LNCAP (cell line): ENCODE measurements around the gene MPDU1.

Experiments
- TF ChIP-seq, protein P1 (sequence below): fragments of 450-650 bp; IDR thresholded peaks from 2 replicates; pipeline ENCODE4 v1.5.1; 2017; ENCODE audit warnings: mild to moderate bottlenecking

MPDU1 gene

DNA sequence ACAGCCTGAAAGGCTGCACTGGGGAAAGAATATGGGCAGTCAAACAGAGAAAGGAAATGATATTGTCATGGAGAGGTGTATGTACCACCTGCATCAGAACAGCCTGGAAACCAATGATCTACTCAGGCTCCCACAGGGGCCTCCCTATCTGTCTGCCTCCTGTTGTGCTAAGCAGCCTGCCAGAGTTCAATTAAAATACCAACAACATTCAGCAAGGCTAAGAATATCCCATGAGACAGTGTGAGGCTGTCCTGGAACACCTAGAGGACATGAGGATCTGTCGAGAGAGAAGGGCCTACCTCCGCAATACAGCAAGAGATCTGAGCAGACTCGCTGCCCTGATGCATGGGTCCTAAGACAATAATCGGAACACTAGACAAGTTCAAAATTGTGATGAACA, 22.6 kb downstream of the MPDU1 start:
- TF ChIP-seq, protein P1, sequence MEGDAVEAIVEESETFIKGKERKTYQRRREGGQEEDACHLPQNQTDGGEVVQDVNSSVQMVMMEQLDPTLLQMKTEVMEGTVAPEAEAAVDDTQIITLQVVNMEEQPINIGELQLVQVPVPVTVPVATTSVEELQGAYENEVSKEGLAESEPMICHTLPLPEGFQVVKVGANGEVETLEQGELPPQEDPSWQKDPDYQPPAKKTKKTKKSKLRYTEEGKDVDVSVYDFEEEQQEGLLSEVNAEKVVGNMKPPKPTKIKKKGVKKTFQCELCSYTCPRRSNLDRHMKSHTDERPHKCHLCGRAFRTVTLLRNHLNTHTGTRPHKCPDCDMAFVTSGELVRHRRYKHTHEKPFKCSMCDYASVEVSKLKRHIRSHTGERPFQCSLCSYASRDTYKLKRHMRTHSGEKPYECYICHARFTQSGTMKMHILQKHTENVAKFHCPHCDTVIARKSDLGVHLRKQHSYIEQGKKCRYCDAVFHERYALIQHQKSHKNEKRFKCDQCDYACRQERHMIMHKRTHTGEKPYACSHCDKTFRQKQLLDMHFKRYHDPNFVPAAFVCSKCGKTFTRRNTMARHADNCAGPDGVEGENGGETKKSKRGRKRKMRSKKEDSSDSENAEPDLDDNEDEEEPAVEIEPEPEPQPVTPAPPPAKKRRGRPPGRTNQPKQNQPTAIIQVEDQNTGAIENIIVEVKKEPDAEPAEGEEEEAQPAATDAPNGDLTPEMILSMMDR: no peak

DNA sequence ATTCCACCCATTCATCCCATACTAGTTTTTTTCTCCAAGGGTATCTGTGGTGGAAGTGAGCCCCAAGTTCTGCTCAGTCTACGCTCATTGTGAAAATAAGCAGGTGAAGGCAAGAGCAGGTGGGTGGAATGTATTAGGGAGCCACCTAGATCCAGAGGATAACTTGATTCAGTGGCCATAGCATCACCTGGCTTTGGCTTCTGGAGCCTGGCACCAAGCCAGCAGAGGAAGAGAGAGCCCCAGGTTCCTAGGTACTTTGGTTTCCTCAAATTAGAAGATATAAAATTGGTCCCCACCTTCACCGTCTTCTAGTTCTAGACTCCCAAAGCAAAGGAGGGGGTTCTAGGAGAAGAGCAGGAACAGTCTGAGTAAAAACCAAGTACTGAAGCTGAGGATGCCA, 27.0 kb downstream of the MPDU1 start:
- TF ChIP-seq, protein P1: no peak

DNA sequence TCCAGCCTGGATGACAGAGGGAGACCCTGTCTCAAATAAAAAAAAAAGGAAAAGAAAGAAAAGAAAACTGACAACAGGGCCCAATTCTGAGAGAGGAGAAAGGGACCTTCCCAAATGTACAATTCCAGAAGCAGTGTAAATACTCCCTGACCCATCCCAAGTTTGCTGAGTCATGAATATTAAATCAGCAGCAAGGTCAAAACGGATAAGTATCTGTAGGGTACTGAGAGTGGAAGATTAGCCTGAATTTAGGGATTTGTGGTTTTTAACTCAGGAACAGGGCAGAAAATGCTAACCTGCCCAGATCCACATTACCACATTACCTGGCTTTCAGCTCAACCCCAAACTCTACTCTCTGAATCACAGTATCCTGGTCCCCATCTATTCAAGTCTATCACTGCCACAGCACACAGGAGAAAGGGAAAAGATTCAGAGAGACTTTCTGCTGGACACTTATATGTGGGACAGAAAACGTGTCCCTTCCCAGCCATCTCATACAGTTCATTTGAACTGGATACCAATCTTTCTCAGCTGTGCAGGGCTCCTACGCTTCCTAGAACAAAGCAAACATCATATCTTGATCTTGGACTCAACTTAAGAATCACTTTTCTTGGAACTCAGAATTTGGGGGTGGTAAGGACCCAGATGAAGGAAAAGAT, 28.1 kb downstream of the MPDU1 start:
- TF ChIP-seq, protein P1: no peak

DNA sequence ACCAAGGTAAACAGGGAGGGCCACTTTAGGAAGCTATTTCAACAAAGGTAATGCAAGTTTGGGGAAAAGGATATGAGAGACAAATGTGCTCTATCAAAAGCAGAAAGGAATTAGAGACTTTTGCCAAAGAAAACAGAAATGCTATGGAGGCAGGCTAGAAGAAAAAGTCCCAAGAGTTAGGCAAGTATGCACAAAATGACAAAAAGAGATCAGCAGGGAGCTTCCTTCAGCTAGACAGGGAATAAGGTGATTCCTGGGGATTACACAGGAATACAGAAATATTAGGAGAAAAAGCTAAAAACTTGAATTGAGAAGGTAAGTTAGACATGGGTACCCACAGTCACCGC, 28.6 kb downstream of the MPDU1 start:
- TF ChIP-seq, protein P1: no peak

DNA sequence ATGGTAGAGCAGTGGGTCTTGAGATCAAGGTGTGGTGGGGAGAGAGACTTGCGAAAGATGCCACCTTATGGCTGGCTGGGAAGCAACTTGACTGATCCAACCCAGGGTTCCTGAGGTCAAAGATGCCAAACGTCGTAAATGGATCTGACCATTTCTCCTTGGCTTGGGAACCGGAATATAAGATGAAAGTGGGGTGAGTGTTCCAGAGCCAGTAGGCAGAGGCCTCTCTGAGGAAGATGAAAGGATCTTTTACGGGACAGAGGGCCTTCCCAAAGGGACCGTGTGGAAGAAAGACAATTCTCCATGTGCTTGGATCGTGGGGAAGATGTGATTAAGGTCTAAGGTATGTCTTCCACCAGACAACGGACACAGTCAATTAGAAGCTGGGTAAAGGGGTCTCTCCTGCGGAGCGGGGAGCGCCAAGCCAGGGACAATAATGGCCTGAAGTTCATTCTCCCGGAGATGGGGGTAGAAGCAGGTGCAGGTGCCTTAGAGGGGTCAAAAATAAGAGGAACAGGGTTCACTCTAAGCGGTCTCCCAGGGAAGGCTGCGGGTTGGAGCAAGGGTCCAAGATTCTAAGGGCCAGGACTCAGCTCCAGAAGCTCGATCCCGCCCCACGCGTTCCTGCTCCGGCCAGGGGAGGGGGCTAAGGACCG, 30.2 kb downstream of the MPDU1 start:
- TF ChIP-seq, protein P1: no peak

DNA sequence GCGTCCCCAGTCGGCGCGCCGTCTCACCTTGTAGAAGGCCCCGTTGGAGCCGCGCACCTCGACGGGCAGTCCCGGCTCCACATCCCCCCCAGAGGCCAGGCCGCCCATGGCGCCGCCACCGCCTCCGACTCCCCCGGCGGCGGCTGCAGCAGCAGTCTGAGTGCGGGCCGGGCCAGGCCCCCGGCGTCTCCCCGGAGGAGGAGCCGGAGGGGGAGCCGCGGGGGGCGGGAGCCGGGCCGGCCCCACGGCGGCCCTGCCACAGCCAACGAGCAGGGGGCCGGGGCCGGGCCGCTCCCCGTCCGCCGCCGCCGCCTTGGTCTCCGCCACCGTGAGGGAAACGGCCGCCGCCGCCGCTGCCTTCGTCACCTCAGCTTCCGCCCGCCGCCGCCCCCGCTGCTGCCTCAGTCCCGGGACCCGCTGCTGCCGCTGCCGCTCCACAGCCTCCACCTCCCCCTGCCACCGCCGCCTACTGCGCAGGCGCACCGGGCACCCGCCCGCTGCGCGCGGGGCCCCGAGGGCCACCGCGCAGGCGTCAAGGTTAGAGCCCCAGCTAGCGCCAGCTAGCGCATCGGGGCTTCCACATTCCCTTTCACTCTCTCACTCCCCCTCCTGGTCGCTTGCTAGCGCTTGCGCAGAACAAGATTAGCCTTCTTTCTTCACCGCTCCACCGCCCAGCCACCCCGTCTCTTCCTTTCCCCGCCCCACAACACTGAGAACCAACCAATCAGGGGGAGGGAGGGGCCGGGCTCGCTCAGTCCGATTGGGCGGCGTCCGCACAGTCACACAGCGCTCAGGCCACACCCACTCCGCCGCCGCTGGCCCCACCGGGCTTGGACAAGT, 31.0 kb downstream of the MPDU1 start, which contains the start of gene FXR2:
FXR2 (minus strand) TSS at position 473 of the 840 bp plus-strand sequence; CDS start at position 108, 365 bp downstream.
- TF ChIP-seq, protein P1: peak; percentile 40; the same call in 1 of the 2 replicates

DNA sequence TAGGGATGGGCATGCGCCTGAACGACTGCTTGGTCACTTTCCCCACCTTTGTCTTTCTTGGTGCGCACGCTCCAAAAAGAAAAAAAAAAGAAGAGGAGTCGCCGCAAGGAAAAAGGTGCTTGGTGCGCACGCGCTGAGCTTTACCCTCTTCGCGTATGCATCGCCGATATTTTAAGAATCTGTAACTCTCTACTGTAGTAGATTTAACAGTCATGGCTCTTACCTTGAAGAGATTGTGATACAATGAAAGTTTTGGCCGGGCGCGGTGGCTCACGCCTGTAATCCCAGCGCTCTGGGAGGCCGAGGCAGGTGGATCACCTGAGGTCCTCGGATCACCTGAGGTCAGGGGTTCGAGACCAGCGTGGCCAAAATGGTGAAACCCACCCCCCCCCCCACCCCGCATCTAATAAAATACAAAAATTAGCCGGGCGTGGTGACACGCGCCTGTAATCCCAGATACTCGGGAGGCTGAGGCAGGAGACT, 31.7 kb downstream of the MPDU1 start:
- TF ChIP-seq, protein P1: no peak
